Measurements from ENCODE around the gene LYST.

LYST gene

GRCh38 chr1:235783148-235783776 is 83.4 kb downstream of the LYST start:
- H3K9me3 Mint-ChIP-seq: no peaks in the 10 kb centered on the region
- H3K27ac Mint-ChIP-seq: no peak overlapping the region
- H3K36me3 Mint-ChIP-seq (ENCODE audit: low read depth): no peaks in the 10 kb centered on the region
- no peaks in the 10 kb centered on the region for H3K27me3 Mint-ChIP-seq (ENCODE audit: low read depth)
- no peaks in the 10 kb centered on the region for H3K4me1 Mint-ChIP-seq
- TF ChIP-seq CTCF (IDR thresholded peaks at IDR 0.05; ENCODE audit: unreplicated experiment in 3 of 3): peak; percentile 54 to 62 (median 59)
- H3K4me3 Mint-ChIP-seq: no peak overlapping the region

DNA sequence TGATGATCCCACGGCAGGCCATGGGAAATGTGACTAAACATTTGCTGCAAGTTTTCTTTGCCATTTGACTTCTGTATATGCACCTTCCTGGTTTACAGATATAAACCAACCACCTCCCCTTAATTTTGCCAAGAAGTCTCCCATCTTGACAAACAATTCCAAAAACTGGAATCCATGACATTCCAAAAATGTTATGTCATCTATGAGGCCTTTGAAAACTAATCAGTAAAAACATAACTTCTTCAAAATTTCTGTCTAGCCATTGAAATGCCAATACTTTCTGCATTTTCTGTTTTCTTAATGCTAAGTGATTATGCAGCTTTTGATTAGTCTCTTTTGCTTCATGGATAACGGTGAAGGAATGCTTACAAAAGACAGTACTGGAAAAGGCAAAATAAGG is 84.1 kb downstream of the LYST start:
- H3K27me3 Mint-ChIP-seq (ENCODE audit: low read depth): no peaks in the 10 kb centered on the region
- H3K27ac Mint-ChIP-seq: no peak overlapping the region
- no peaks in the 10 kb centered on the region for H3K9me3 Mint-ChIP-seq
- no peak overlapping the region for H3K4me3 Mint-ChIP-seq
- H3K36me3 Mint-ChIP-seq (ENCODE audit: low read depth): no peaks in the 10 kb centered on the region
- no peak for TF ChIP-seq CTCF (IDR thresholded peaks at IDR 0.05; ENCODE audit: unreplicated experiment in 3 of 3)
- no peaks in the 10 kb centered on the region for H3K4me1 Mint-ChIP-seq

DNA sequence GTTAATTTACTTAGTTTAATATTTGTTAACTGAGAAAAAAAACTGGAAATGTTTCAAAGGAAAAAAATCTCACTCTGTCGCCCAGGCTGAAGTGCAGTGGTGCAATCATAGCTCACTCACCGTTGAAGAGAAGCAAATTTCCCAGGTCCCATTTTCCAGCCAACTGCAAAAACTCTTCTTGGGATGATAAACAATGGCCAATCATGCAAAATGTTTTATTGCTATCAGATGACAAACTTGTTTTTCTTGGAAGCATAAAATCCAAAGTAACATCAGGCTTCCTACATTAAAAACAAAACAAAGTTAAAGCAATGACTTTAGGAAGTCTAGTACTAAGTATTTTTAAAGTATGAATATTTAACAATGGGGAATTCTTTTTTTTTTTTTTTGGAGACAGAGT is 84.9 kb downstream of the LYST start:
- no peak for TF ChIP-seq CTCF (IDR thresholded peaks at IDR 0.05; ENCODE audit: unreplicated experiment in 3 of 3)
- Mint-ChIP-seq H3K4me1 (no peaks in the 10 kb centered on the region), H3K4me3 (no peak overlapping the region), H3K36me3 (ENCODE audit: low read depth) (no peaks in the 10 kb centered on the region), H3K27ac (no peak overlapping the region), H3K9me3 (no peaks in the 10 kb centered on the region), H3K27me3 (ENCODE audit: low read depth) (no peaks in the 10 kb centered on the region)

DNA sequence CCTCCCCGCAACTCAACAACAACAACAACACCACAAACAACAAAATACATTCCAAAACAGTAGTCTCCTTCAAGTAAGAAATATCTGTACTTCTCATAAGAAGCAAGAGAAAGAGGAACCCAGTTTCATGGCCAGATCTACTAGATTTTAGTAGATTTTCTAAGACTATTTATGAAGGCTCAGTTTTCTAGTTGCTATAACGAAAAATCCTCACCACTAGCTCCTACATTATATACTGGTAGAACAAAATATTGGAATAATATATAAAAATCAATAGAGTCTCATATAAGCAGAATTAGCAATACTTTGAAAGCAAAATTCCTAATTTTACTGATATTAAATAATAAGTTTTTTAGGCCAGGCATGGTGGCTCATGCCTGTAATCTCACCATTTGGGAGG is 86.9 kb downstream of the LYST start:
- no peak overlapping the region for H3K27ac Mint-ChIP-seq
- H3K36me3 Mint-ChIP-seq (ENCODE audit: low read depth): no peaks in the 10 kb centered on the region
- H3K27me3 Mint-ChIP-seq (ENCODE audit: low read depth): no peaks in the 10 kb centered on the region
- TF ChIP-seq CTCF (IDR thresholded peaks at IDR 0.05; ENCODE audit: unreplicated experiment in 3 of 3): no peak
- no peaks in the 10 kb centered on the region for H3K9me3 Mint-ChIP-seq
- H3K4me3 Mint-ChIP-seq: no peak overlapping the region
- no peaks in the 10 kb centered on the region for H3K4me1 Mint-ChIP-seq

DNA sequence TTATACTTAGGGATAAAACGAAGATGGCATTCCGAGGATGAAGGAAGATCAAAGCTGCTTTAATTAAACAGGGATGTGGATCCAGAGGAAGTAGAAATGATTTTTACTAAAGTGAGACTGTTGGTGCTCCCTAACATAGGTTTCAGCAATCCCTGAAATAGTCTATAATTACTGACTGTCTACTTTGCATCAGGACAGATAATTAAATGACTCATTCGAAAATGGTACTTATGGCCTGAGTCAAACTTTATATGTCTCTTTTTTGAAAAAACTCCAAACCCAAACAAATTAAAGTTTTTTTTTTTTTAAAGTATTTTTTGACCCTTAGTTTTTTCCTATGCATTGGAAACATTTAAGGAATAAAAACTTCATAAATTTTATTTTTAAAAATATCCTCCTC is 90.3 kb downstream of the LYST start:
- Mint-ChIP-seq H3K27me3 (ENCODE audit: low read depth) (no peaks in the 10 kb centered on the region), H3K36me3 (ENCODE audit: low read depth) (no peaks in the 10 kb centered on the region), H3K9me3 (no peaks in the 10 kb centered on the region), H3K4me3 (no peak overlapping the region), H3K27ac (no peak overlapping the region), H3K4me1 (no peaks in the 10 kb centered on the region)
- TF ChIP-seq CTCF (IDR thresholded peaks at IDR 0.05; ENCODE audit: unreplicated experiment in 3 of 3): no peak

- no peaks in the 10 kb centered on the region for H3K27me3 Mint-ChIP-seq (ENCODE audit: low read depth)
- no peak for TF ChIP-seq CTCF (IDR thresholded peaks at IDR 0.05; ENCODE audit: unreplicated experiment in 3 of 3)
- H3K27ac Mint-ChIP-seq: no peak overlapping the region
- H3K9me3 Mint-ChIP-seq: no peaks in the 10 kb centered on the region
- H3K36me3 Mint-ChIP-seq (ENCODE audit: low read depth): no peaks in the 10 kb centered on the region
- no peaks in the 10 kb centered on the region for H3K4me1 Mint-ChIP-seq
- no peak overlapping the region for H3K4me3 Mint-ChIP-seq
Observed at GRCh38 chr1:235775246-235775860, 91.4 kb downstream of the LYST start.

All from nephron (organoid).